GM18951 (cell line): ENCODE data around the gene CNMD.

Source experiments
- POLR2A ChIP-seq: IDR thresholded peaks from 4 replicates; pipeline ENCODE4 v1.6.1; 2011; ENCODE audit warnings: mild to moderate bottlenecking; ENCODE audit not compliant: insufficient read length, insufficient read depth; ENCODE audit errors: extremely low read depth
- in situ Hi-C: fragments of 300-500 bp; cut with MboI; formaldehyde crosslinking; loops from one replicate; pipeline ENCODE4 v1.12.0; 2022; ENCODE audit warnings: low sequenced_read_pairs, mixed read lengths, inconsistent platforms; ENCODE audit not compliant: unreplicated experiment

Gene CNMD

DNA sequence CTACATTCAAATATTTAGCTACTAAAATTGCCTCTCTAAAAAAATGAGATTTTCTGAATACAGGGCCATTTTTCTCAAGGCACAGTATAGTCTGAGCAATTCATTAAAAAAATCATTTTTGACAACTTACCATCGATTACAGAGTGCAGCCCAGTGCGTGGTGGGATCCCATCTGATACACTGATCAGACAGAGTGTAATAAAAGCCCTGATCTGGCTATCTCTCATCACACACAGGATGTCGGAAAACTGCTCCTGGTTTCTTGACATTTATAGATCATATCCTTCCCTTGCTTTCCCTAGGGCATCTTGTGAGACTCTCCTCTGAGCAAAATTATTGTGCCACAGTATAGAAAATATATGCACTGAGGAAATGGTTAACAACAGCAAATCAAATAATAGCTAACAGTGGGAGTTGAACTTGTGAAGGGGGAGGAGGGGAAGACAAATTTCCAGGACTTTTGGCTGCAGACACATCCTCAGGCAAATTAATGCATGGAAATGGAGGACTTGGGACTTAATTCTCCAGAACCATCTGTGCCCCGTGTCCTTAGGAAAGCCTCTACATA, 28.4 kb upstream of the CNMD start:
- no peak for TF ChIP-seq POLR2A
- in situ Hi-C loops, result no loop called here

GRCh38 chr13:52765611-52766390, 26.2 kb upstream of the CNMD start:
- in situ Hi-C loops, result no loop called here
- TF ChIP-seq POLR2A, result no peak

- in situ Hi-C loops, result no loop called here
- no peak for TF ChIP-seq POLR2A
These were observed 20.5 kb upstream of the CNMD start for GRCh38 chr13:52760077-52760476.

DNA sequence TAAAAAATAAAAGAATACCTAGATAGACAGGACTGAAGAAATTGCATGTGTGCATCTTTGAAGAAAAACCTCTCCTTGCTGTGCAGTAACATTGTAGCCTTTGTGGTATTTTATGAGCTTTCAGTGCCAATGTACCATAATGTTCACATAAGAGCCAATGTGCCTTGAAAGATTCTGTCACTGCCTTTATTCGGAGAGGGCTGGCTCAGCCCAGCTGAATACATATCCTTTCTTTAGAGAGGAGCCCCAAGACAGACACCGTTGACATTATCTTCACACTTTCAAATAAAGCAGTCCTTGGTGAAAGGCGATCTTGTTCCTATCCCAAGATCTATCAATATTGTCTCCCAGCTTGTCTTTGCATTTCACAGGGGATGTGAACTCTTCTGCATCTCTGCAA, 18.5 kb upstream of the CNMD start:
- no peak for TF ChIP-seq POLR2A
- in situ Hi-C loops, result no loop called here

GRCh38 chr13:52751196-52751595, 11.6 kb upstream of the CNMD start:
- TF ChIP-seq POLR2A, result no peak

DNA sequence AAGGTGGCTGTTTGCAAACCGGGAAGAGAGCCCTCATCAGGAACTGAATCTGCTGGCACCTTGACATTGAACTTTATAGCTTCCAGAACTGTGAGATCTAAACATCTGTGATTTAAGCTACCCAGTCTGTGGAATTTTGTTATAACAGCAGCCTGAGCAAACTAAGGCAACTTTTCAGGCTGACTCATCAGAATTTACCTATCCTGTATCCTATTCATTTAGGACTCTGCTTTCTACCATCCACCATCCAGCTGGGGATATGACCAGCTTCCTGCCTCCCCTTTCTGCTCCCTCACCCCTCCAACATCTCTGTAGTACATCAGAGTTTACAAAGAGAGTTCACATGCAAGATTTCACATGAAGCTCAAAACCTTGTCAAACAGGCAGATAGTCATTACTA, 11.1 kb upstream of the CNMD start:
- TF ChIP-seq POLR2A, result no peak

More at GRCh38 chr13:52751196-52751595, 11.6 kb upstream of the CNMD start:
- in situ Hi-C loops, result no loop called here

DNA sequence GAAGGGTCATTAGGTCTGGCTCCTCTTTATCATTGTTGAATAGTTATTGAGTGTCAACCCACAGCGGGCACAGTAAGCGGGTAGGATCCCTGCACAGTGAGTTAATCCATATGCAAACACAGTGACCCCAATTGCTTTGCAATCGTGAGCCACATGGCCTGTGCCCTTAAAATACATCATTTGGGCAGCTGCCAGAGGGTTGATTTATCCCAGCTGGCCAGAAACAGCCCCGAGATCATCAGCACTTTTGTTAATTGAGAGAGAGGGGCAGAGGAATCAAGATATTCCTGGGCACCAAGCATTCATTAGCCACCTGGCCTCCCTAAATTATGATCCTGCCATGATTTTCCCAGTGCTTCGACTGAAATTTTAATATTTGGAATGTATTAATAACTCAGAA, 9.8 kb upstream of the CNMD start:
- in situ Hi-C loops, result no loop called here
- no peak for TF ChIP-seq POLR2A

More for the DNA sequence above, 11.1 kb upstream of the CNMD start:
- in situ Hi-C loops, result no loop called here

DNA sequence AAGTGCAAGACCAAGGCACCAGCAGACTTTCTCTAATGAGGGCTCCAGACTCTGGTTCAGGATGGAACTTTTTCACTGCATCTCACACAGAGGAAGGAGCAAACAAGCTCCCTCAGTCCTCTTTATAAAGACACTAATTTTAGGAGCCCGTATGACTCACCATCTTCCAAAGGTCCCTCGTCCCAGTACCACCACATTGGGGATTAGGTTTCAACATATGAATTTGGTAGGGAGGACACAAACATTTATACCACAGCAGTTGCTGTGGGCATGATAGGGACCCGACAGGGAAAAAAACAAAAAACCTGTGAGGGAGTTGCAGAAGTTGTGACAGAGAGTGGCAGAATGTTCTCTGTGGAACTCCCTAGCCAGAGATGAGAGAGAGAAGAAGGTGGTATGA, 6.5 kb upstream of the CNMD start:
- in situ Hi-C loops, result no loop called here
- TF ChIP-seq POLR2A, result no peak

DNA sequence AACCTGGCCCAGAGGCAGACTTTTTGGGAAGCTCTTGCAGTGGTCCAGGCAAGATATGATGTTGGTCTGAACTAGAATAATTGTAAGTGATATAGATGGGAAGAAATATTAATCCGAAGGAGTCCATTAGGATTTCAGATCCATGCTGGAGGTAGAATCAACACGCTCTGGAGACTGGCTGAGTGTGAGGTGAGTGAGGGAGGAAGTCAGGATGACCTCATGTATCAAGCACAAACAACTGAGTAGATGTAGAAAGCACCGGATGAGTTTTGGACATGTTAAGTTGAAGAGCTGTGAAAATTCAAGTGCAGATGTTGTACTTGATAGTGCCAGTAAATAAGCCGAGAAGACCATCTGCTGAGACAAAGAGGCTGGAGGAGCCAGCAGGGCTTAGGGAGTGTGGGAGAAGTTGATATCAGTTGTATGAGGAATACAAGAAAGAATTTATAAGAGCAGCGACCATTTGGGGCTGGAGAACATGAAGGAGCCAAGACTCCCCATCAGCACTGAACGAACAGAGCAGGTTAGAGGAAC, 5.3 kb upstream of the CNMD start:
- in situ Hi-C loops, result no loop called here
- TF ChIP-seq POLR2A, result no peak

DNA sequence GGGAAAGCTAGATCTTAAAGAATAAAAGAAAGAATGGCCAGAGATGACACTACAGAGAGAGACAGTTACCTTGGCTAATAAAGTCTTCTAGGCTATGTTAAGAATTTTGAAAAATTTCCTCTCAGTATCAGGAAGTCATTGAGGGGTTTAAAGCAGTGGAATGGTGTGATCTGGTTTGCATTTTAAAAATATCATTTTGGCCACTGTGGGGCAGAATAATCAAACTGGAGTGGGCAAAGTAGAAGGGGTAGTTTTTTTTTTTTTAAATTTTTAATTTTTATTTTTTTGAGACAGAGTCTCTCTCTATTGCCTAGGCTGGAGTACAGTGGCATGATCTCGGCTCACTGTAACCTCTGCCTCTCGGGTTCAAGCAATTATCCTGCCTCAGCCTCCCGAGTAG, 4.4 kb upstream of the CNMD start:
- in situ Hi-C loops, result no loop called here
- no peak for TF ChIP-seq POLR2A

- TF ChIP-seq POLR2A, result no peak
- in situ Hi-C loops, result no loop called here
These were observed 3.9 kb upstream of the CNMD start for GRCh38 chr13:52743569-52743968.

- TF ChIP-seq POLR2A, result no peak
- in situ Hi-C loops, result no loop called here
These were observed 727 bp downstream of the CNMD start for GRCh38 chr13:52738719-52739467.

DNA sequence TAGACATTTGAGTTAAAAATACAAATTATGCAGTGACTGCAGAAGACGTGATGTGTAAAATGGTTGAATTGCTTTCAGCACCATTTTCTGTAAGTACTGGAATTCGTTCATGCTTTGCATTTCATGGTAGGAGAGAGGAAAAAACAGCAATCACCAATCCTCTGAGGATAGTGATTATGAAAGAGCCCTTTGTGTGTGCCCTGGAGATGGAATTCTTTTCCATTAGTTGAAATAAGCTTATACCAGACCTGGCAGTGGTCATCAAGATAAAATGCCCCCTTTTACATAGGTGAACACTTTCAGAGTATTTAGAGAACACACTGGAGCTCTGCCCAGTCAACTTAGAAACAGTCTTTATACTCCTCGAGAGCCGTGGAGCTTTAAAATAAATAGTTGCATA, 1.7 kb downstream of the CNMD start:
- TF ChIP-seq POLR2A, result no peak
- in situ Hi-C loops, result no loop called here
